Measurements from ENCODE around the gene RNU6-9.
"Not testable (repeated sequence)": the region's sequence is repeated elsewhere in the genome, so short reads cannot be mapped to it uniquely, and the experiment has no call there.

Gene RNU6-9

GRCh38 chr19:892894-893689, at the start of gene RNU6-9, which contains the start of gene MED16:
Gene RNU6-9 (plus strand): TSS chr19:893484.
Gene MED16 (minus strand): TSS chr19:893187. CDS start chr19:891131, 2,056 bp downstream.
- DNase-seq: peak; percentile 94

- DNase-seq: no peak
Observed at GRCh38 chr19:843836-844545, 49.3 kb upstream of the RNU6-9 start.

- no peak for DNase-seq
Observed at GRCh38 chr19:844546-844971, 48.7 kb upstream of the RNU6-9 start.

- DNase-seq: no peak
Observed at GRCh38 chr19:845707-846521, 47.4 kb upstream of the RNU6-9 start.

GRCh38 chr19:848386-848921, 44.8 kb upstream of the RNU6-9 start:
- DNase-seq: no peak

- DNase-seq: not testable (repeated sequence)
Observed at GRCh38 chr19:849195-849594, 44.1 kb upstream of the RNU6-9 start.

GRCh38 chr19:850221-850978, 42.9 kb upstream of the RNU6-9 start:
- DNase-seq: peak; percentile 44

GRCh38 chr19:850979-851335, 42.3 kb upstream of the RNU6-9 start:
- no peak for DNase-seq

GRCh38 chr19:852136-853013, 40.9 kb upstream of the RNU6-9 start, which contains the start of gene ELANE:
Gene ELANE (plus strand): TSS chr19:852303. CDS start chr19:852329, 26 bp downstream.
- DNase-seq: no peak

GRCh38 chr19:853014-853585, 40.2 kb upstream of the RNU6-9 start:
- no peak for DNase-seq

- DNase-seq: not testable (repeated sequence)
Observed at GRCh38 chr19:853614-854220, 39.6 kb upstream of the RNU6-9 start.

- no peak for DNase-seq
Observed at GRCh38 chr19:854549-854948, 38.7 kb upstream of the RNU6-9 start.

GRCh38 chr19:855142-855541, 38.1 kb upstream of the RNU6-9 start:
- no peak for DNase-seq

- DNase-seq: no peak
Observed at GRCh38 chr19:855566-856120, 37.6 kb upstream of the RNU6-9 start.

- no peak for DNase-seq
Observed at GRCh38 chr19:858284-858683, 35.0 kb upstream of the RNU6-9 start.

- DNase-seq: no peak
Observed at GRCh38 chr19:858868-859843, 34.1 kb upstream of the RNU6-9 start, which contains the start of gene CFD. Gene CFD (plus strand): TSS chr19:859664. CDS start chr19:859690, 26 bp downstream.

GRCh38 chr19:861141-861755, 32.0 kb upstream of the RNU6-9 start:
- no peak for DNase-seq
